ENCODE data around the gene LAMTOR2. TPM values are rescaled to one million over a fixed set of nuclear protein-coding genes. Genes with fewer than 3 reads are reported as not detected.

The LAMTOR2 gene
- total and polyA plus RNA-seq, 2 of the 8 experiments (the other 6 are each of a cell fraction or from before 2014, with no cell fraction given): 54.7 to 122 TPM

GRCh38 chr1:156070548-156070947 lies 16.0 kb downstream of the LAMTOR2 start (continued):
- TF ChIP-seq, protein P1, sequence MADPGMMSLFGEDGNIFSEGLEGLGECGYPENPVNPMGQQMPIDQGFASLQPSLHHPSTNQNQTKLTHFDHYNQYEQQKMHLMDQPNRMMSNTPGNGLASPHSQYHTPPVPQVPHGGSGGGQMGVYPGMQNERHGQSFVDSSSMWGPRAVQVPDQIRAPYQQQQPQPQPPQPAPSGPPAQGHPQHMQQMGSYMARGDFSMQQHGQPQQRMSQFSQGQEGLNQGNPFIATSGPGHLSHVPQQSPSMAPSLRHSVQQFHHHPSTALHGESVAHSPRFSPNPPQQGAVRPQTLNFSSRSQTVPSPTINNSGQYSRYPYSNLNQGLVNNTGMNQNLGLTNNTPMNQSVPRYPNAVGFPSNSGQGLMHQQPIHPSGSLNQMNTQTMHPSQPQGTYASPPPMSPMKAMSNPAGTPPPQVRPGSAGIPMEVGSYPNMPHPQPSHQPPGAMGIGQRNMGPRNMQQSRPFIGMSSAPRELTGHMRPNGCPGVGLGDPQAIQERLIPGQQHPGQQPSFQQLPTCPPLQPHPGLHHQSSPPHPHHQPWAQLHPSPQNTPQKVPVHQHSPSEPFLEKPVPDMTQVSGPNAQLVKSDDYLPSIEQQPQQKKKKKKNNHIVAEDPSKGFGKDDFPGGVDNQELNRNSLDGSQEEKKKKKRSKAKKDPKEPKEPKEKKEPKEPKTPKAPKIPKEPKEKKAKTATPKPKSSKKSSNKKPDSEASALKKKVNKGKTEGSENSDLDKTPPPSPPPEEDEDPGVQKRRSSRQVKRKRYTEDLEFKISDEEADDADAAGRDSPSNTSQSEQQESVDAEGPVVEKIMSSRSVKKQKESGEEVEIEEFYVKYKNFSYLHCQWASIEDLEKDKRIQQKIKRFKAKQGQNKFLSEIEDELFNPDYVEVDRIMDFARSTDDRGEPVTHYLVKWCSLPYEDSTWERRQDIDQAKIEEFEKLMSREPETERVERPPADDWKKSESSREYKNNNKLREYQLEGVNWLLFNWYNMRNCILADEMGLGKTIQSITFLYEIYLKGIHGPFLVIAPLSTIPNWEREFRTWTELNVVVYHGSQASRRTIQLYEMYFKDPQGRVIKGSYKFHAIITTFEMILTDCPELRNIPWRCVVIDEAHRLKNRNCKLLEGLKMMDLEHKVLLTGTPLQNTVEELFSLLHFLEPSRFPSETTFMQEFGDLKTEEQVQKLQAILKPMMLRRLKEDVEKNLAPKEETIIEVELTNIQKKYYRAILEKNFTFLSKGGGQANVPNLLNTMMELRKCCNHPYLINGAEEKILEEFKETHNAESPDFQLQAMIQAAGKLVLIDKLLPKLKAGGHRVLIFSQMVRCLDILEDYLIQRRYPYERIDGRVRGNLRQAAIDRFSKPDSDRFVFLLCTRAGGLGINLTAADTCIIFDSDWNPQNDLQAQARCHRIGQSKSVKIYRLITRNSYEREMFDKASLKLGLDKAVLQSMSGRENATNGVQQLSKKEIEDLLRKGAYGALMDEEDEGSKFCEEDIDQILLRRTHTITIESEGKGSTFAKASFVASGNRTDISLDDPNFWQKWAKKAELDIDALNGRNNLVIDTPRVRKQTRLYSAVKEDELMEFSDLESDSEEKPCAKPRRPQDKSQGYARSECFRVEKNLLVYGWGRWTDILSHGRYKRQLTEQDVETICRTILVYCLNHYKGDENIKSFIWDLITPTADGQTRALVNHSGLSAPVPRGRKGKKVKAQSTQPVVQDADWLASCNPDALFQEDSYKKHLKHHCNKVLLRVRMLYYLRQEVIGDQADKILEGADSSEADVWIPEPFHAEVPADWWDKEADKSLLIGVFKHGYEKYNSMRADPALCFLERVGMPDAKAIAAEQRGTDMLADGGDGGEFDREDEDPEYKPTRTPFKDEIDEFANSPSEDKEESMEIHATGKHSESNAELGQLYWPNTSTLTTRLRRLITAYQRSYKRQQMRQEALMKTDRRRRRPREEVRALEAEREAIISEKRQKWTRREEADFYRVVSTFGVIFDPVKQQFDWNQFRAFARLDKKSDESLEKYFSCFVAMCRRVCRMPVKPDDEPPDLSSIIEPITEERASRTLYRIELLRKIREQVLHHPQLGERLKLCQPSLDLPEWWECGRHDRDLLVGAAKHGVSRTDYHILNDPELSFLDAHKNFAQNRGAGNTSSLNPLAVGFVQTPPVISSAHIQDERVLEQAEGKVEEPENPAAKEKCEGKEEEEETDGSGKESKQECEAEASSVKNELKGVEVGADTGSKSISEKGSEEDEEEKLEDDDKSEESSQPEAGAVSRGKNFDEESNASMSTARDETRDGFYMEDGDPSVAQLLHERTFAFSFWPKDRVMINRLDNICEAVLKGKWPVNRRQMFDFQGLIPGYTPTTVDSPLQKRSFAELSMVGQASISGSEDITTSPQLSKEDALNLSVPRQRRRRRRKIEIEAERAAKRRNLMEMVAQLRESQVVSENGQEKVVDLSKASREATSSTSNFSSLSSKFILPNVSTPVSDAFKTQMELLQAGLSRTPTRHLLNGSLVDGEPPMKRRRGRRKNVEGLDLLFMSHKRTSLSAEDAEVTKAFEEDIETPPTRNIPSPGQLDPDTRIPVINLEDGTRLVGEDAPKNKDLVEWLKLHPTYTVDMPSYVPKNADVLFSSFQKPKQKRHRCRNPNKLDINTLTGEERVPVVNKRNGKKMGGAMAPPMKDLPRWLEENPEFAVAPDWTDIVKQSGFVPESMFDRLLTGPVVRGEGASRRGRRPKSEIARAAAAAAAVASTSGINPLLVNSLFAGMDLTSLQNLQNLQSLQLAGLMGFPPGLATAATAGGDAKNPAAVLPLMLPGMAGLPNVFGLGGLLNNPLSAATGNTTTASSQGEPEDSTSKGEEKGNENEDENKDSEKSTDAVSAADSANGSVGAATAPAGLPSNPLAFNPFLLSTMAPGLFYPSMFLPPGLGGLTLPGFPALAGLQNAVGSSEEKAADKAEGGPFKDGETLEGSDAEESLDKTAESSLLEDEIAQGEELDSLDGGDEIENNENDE (IDR thresholded peaks at IDR 0.05; ENCODE audit: insufficient replicate concordance, low read length): no peak
- TF ChIP-seq USF2 (IDR thresholded peaks at IDR 0.05; ENCODE audit: low read length): no peak
- TF ChIP-seq MAFK (IDR thresholded peaks at IDR 0.05; ENCODE audit: low read depth, low read length): no peak
- TF ChIP-seq EGR1 (IDR thresholded peaks at IDR 0.05; ENCODE audit: borderline replicate concordance, low read depth, low read length): no peak
- no peak for TF ChIP-seq ATF3 (IDR thresholded peaks at IDR 0.05; ENCODE audit: insufficient read depth, low read depth, low read length)
- TF ChIP-seq SIRT6 (IDR thresholded peaks at IDR 0.05; ENCODE audit: low read length): no peak
- no peak for TF ChIP-seq HDAC6 (IDR thresholded peaks at IDR 0.05; ENCODE audit: low read depth, low read length)
- no peak for TF ChIP-seq RFX5 (IDR thresholded peaks at IDR 0.05; ENCODE audit: borderline replicate concordance, low read depth, low read length)
- TF ChIP-seq CEBPB (IDR thresholded peaks at IDR 0.05; ENCODE audit: low read depth, low read length): no peak
- TF ChIP-seq HDAC2 (IDR thresholded peaks at IDR 0.05; ENCODE audit: borderline replicate concordance in 1 of 2, low read depth in 2 of 2, low read length in 2 of 2): no peak
